ELR (cell line): ENCODE measurements around the gene SHH.

ENCODE experiments used
- DNase-seq: peaks from one replicate; pipeline ENCODE4 v3.0.0-alpha.2; 2015; ENCODE audit warnings: low read depth

Gene SHH

GRCh38 chr7:155792315-155792960 lies 19.8 kb downstream of the SHH start:
- DNase-seq: no peak

GRCh38 chr7:155791836-155792235 lies 20.4 kb downstream of the SHH start:
- DNase-seq: peak; percentile 17

GRCh38 chr7:155791214-155791737 lies 21.0 kb downstream of the SHH start:
- no peak for DNase-seq

GRCh38 chr7:155790666-155791065 lies 21.6 kb downstream of the SHH start:
- DNase-seq: no peak

- no peak for DNase-seq
Measured at GRCh38 chr7:155789001-155789725, 23.1 kb downstream of the SHH start.

- no peak for DNase-seq
Measured at GRCh38 chr7:155788616-155789000, 23.7 kb downstream of the SHH start.

GRCh38 chr7:155787171-155787851 lies 25.0 kb downstream of the SHH start:
- peak; percentile 40 for DNase-seq

GRCh38 chr7:155786491-155786890 lies 25.8 kb downstream of the SHH start:
- DNase-seq: no peak

GRCh38 chr7:155785536-155785935 lies 26.7 kb downstream of the SHH start:
- DNase-seq: peak; percentile 77

- no peak for DNase-seq
Measured at GRCh38 chr7:155782466-155782865, 29.8 kb downstream of the SHH start.

- DNase-seq: no peak
Measured at GRCh38 chr7:155781433-155781832, 30.8 kb downstream of the SHH start.

- no peak for DNase-seq
Measured at GRCh38 chr7:155780884-155781283, 31.4 kb downstream of the SHH start.

- DNase-seq: no peak
Measured at GRCh38 chr7:155778349-155778748, 33.9 kb downstream of the SHH start.

GRCh38 chr7:155776606-155777005 lies 35.7 kb downstream of the SHH start:
- DNase-seq: no peak

GRCh38 chr7:155775691-155776090 lies 36.6 kb downstream of the SHH start:
- no peak for DNase-seq

- DNase-seq: no peak
Measured at GRCh38 chr7:155774947-155775346, 37.3 kb downstream of the SHH start.

GRCh38 chr7:155773531-155773930 lies 38.7 kb downstream of the SHH start:
- DNase-seq: no peak

- DNase-seq: no peak
Measured at GRCh38 chr7:155770241-155770640, 42.0 kb downstream of the SHH start.

- DNase-seq: no peak
Measured at GRCh38 chr7:155769701-155770100, 42.6 kb downstream of the SHH start.

GRCh38 chr7:155766966-155767916 lies 45.0 kb downstream of the SHH start:
- DNase-seq: no peak

GRCh38 chr7:155766386-155766785 lies 45.9 kb downstream of the SHH start:
- DNase-seq: no peak

GRCh38 chr7:155765458-155765857 lies 46.8 kb downstream of the SHH start:
- no peak for DNase-seq
